HepG2 (cell line): ENCODE measurements around the gene UBTD2. TPM values are rescaled to one million over a fixed set of nuclear protein-coding genes. Genes with fewer than 3 reads are reported as not detected.

Experiments
- ARNT2 ChIP-seq: sonication (generic); formaldehyde crosslinking; IDR thresholded peaks from 2 replicates; pipeline ENCODE4 v1.8.0; 2022; ENCODE audit warnings: mild to moderate bottlenecking, low read depth, missing genetic modification reagents, moderate library complexity
- CCAR2 ChIP-seq: fragments of 200-400 bp; formaldehyde crosslinking; optimal IDR thresholded peaks from 2 replicates; pipeline ENCODE3; 2018; ENCODE audit warnings: low read depth, mild to moderate bottlenecking, low read length, moderate library complexity
- GLI4 ChIP-seq: sonication (generic); formaldehyde crosslinking; IDR thresholded peaks from 2 replicates; pipeline ENCODE4 v1.5.1; 2020; ENCODE audit warnings: missing genetic modification reagents, mild to moderate bottlenecking, moderate library complexity, borderline replicate concordance
- HCFC1 ChIP-seq: fragments of 150-350 bp; IDR thresholded peaks from 2 replicates; pipeline ENCODE4 v1.6.1; 2014; ENCODE audit warnings: low read depth, low read length
- HHEX ChIP-seq: IDR thresholded peaks from 2 replicates; pipeline ENCODE4 v1.6.1; 2016; ENCODE audit warnings: control low read depth
- HNRNPH1 ChIP-seq: fragments of 200-400 bp; formaldehyde crosslinking; optimal IDR thresholded peaks from 2 replicates; pipeline ENCODE3; 2017; ENCODE audit warnings: mild to moderate bottlenecking, low read depth, low read length
- HOXA5 ChIP-seq: sonication (generic); formaldehyde crosslinking; IDR thresholded peaks from 2 replicates; pipeline ENCODE4 v1.4.0; 2020; ENCODE audit warnings: missing genetic modification reagents
- KLF11 ChIP-seq: IDR thresholded peaks from 2 replicates; pipeline ENCODE4 v1.6.1; 2016; ENCODE audit warnings: missing compliant biosample characterization
- MAFG ChIP-seq: sonication (generic); formaldehyde crosslinking; IDR thresholded peaks from 2 replicates; pipeline ENCODE4 v1.5.1; 2020; ENCODE audit warnings: mild to moderate bottlenecking, missing genetic modification reagents
- MEF2D ChIP-seq: sonication (generic); formaldehyde crosslinking; IDR thresholded peaks from 2 replicates; pipeline ENCODE4 v1.5.1; 2020; ENCODE audit warnings: mild to moderate bottlenecking, missing genetic modification reagents
- PRMT3 ChIP-seq: sonication (generic); formaldehyde crosslinking; IDR thresholded peaks from 2 replicates; pipeline ENCODE4 v1.8.1; 2022; ENCODE audit warnings: low read depth, mild to moderate bottlenecking, moderate library complexity, missing genetic modification reagents, borderline replicate concordance
- RORA ChIP-seq: sonication (generic); formaldehyde crosslinking; IDR thresholded peaks from 2 replicates; pipeline ENCODE4 v1.5.0; 2020; ENCODE audit warnings: mild to moderate bottlenecking, missing genetic modification reagents, moderate library complexity
- SKI ChIP-seq: fragments of 450-650 bp; IDR thresholded peaks from one replicate; pipeline ENCODE4 v1.6.1; 2018; ENCODE audit warnings: mild to moderate bottlenecking; ENCODE audit not compliant: partially characterized antibody
- ZNF496 ChIP-seq: sonication (generic); formaldehyde crosslinking; IDR thresholded peaks from 2 replicates; pipeline ENCODE4 v1.8.1; 2023; ENCODE audit warnings: mild to moderate bottlenecking, moderate library complexity, missing genetic modification reagents; ENCODE audit not compliant: insufficient replicate concordance
- ZNF766 ChIP-seq: sonication (generic); formaldehyde crosslinking; IDR thresholded peaks from 2 replicates; pipeline ENCODE4 v1.5.0; 2020; ENCODE audit warnings: missing genetic modification reagents, borderline replicate concordance
- polyA plus RNA-seq, 8 experiments: library from polyadenylated mRNA; depleted of rRNA in 3 of 8; stranded (reverse) in 7 of 8; unstranded in 1 of 8; fragments of >200 nt; fragmentation: Illumina TruSeq in 4 of 8; extraction: Trizol in 4 of 8; gene quantifications; 2 replicates each; pipeline versions ENCODE4 v1.2.1 to v1.2.3, GENCODE V29; 2011 to 2016; ENCODE audit warnings: low read depth in 4 of 8, missing spikeins in 1 of 8, mixed read lengths in 1 of 8; ENCODE audit not compliant: insufficient read depth in 1 of 8
- total RNA-seq, 5 experiments: library from RNA; depleted of rRNA; stranded (reverse); fragments of >200 nt; fragmentation: Illumina TruSeq; extraction: Trizol; gene quantifications; 2 replicates each; pipeline ENCODE4 v1.2.3, GENCODE V29; 2016; ENCODE audit warnings: low read depth in 1 of 5
- TF ChIP-seq, protein P1 (sequence below): sonication (generic); formaldehyde crosslinking; IDR thresholded peaks from 2 replicates; pipeline ENCODE4 v1.4.0; 2020; ENCODE audit warnings: missing genetic modification reagents
- TF ChIP-seq, protein P2 (sequence below): sonication (generic); formaldehyde crosslinking; IDR thresholded peaks from 2 replicates; pipeline ENCODE4 v1.5.0; 2020; ENCODE audit warnings: mild to moderate bottlenecking, missing genetic modification reagents, borderline replicate concordance
- TF ChIP-seq, protein P3 (sequence below): sonication (generic); formaldehyde crosslinking; IDR thresholded peaks from 2 replicates; pipeline ENCODE4 v1.8.1; 2022; ENCODE audit warnings: mild to moderate bottlenecking, missing genetic modification reagents
- TF ChIP-seq, protein P4 (sequence below): sonication (generic); formaldehyde crosslinking; IDR thresholded peaks from 2 replicates; pipeline ENCODE4 v1.5.0; 2020; ENCODE audit warnings: mild to moderate bottlenecking, missing genetic modification reagents

UBTD2 gene
- total and polyA plus RNA-seq, 2 of the 13 experiments (the other 11 are each of a cell fraction or from before 2014, with no cell fraction given): 15.2 to 24.1 TPM

DNA sequence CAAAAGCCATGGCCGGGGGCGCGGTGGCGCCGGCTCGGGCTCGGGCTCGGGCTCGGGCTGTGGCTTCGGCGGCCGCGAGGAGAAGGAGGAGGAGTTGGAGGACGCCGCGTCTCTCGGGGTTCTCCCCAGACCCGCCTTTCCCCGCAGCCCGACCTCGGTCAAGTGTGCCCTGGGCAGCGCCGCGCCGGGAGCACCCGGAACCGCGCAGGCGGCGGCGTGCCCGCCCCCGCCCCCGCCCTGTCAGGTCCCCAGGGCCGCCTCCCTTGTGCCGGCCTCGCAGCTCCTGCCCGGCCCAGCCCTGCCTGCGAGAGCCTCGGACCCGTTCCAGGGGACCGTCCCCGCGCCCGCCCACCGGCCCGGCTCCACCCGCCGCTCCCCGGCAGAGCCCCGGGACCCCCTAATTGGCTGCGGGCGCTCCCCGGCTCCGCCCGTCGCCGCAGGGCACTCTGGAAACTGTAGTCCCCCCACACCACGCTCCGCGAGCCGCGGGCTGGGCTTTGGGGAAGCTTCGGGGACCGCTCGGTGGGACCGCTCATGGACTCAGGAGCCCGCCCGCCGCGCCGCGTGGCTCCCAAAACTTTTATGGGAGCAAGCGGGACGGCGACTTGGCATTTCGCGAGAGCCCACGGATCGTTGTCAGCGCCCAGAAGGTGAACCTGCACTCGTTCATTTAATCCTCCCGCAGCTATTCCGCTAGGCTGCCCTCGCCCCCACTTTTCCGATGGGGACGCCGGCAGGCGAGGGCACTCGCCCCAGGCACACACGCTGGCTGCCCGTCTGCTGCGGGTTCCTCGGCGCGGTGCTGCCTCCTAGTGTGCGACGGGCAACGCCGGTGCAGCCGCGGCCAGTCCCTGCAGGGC, 95.3 kb downstream of the UBTD2 start, which contains the start of gene STK10 (continued):
- TF ChIP-seq ARNT2 (CRISPR knock-in tag) (no peak), HNRNPH1 (no peak), HCFC1 (peak; percentile 69), HOXA5 (CRISPR knock-in tag) (peak; percentile 78), KLF11 (no peak), SKI (peak; percentile 83), CCAR2 (no peak), ZNF766 (0 out of 2 replicates have a peak, but pooled peaks have one; percentile 55), PRMT3 (CRISPR knock-in tag) (0 out of 2 replicates have a peak, but pooled peaks have one; percentile 62), GLI4 (CRISPR knock-in tag) (peak; percentile 15; the same call in 1 of the 2 replicates), HHEX (CRISPR knock-in tag) (no peak), ZNF496 (no peak), RORA (CRISPR knock-in tag) (no peak), MAFG (no peak), MEF2D (CRISPR knock-in tag) (0 out of 2 replicates have a peak, but pooled peaks have one; percentile 32)
- TF ChIP-seq, protein P1, sequence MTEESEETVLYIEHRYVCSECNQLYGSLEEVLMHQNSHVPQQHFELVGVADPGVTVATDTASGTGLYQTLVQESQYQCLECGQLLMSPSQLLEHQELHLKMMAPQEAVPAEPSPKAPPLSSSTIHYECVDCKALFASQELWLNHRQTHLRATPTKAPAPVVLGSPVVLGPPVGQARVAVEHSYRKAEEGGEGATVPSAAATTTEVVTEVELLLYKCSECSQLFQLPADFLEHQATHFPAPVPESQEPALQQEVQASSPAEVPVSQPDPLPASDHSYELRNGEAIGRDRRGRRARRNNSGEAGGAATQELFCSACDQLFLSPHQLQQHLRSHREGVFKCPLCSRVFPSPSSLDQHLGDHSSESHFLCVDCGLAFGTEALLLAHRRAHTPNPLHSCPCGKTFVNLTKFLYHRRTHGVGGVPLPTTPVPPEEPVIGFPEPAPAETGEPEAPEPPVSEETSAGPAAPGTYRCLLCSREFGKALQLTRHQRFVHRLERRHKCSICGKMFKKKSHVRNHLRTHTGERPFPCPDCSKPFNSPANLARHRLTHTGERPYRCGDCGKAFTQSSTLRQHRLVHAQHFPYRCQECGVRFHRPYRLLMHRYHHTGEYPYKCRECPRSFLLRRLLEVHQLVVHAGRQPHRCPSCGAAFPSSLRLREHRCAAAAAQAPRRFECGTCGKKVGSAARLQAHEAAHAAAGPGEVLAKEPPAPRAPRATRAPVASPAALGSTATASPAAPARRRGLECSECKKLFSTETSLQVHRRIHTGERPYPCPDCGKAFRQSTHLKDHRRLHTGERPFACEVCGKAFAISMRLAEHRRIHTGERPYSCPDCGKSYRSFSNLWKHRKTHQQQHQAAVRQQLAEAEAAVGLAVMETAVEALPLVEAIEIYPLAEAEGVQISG: peak; percentile 59; the same call in 1 of the 2 replicates
- TF ChIP-seq, protein P2, sequence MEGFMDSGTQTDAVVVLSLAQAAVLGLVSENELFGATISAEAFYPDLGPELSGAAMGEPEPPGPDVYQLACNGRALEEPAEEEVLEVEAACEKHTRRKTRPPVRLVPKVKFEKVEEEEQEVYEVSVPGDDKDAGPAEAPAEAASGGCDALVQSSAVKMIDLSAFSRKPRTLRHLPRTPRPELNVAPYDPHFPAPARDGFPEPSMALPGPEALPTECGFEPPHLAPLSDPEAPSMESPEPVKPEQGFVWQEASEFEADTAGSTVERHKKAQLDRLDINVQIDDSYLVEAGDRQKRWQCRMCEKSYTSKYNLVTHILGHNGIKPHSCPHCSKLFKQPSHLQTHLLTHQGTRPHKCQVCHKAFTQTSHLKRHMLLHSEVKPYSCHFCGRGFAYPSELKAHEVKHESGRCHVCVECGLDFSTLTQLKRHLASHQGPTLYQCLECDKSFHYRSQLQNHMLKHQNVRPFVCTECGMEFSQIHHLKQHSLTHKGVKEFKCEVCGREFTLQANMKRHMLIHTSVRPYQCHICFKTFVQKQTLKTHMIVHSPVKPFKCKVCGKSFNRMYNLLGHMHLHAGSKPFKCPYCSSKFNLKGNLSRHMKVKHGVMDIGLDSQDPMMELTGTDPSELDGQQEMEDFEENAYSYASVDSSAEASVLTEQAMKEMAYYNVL (CRISPR knock-in tag): peak; percentile 83; the same call in 1 of the 2 replicates
- TF ChIP-seq, protein P3, sequence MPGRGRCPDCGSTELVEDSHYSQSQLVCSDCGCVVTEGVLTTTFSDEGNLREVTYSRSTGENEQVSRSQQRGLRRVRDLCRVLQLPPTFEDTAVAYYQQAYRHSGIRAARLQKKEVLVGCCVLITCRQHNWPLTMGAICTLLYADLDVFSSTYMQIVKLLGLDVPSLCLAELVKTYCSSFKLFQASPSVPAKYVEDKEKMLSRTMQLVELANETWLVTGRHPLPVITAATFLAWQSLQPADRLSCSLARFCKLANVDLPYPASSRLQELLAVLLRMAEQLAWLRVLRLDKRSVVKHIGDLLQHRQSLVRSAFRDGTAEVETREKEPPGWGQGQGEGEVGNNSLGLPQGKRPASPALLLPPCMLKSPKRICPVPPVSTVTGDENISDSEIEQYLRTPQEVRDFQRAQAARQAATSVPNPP (CRISPR knock-in tag): no peak
- TF ChIP-seq, protein P4, sequence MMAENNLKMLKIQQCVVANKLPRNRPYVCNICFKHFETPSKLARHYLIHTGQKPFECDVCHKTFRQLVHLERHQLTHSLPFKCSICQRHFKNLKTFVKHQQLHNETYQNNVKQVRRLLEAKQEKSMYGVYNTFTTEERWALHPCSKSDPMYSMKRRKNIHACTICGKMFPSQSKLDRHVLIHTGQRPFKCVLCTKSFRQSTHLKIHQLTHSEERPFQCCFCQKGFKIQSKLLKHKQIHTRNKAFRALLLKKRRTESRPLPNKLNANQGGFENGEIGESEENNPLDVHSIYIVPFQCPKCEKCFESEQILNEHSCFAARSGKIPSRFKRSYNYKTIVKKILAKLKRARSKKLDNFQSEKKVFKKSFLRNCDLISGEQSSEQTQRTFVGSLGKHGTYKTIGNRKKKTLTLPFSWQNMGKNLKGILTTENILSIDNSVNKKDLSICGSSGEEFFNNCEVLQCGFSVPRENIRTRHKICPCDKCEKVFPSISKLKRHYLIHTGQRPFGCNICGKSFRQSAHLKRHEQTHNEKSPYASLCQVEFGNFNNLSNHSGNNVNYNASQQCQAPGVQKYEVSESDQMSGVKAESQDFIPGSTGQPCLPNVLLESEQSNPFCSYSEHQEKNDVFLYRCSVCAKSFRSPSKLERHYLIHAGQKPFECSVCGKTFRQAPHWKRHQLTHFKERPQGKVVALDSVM: peak; percentile 20; the same call in 1 of the 2 replicates
